Caco-2 (cell line): ENCODE data around the gene SLC22A23. TPM values are rescaled to one million over a fixed set of nuclear protein-coding genes. Genes with fewer than 3 reads are reported as not detected.

Experiments
- BruUV-seq: library from RNA; stranded (reverse); fragments of 400-500 nt; replicated peaks from 2 replicates; lab custom pipeline; 2021; lab: Mats Ljungman, UMichigan
- CTCF ChIA-PET: fragments of 300-600 bp; sonication (Branson Sonifier 250); formaldehyde crosslinking; loops from one replicate; lab custom pipeline; 2022; ENCODE audit warnings: antibody characterized with exemption; lab: Charles Lee
- POLR2A ChIA-PET: fragments of 300-600 bp; sonication (Branson Sonifier 250); formaldehyde crosslinking; loops from one replicate; lab custom pipeline; 2022; ENCODE audit warnings: antibody characterized with exemption; lab: Charles Lee
- DNase-seq, 2 experiments: peaks; one replicate each; pipeline versions ENCODE4 v3.0.0 to v3.0.0-alpha.2; 2020 to 2022
- H3K27me3 ChIP-seq: replicated peaks from 2 replicates; pipeline ENCODE4 v1.6.0; 2011; ENCODE audit warnings: low read length; ENCODE audit not compliant: control insufficient read depth, insufficient read depth
- H3K36me3 ChIP-seq: 2 replicates; pipeline ENCODE4 v1.5.1; 2011; ENCODE audit warnings: low read length; ENCODE audit not compliant: control insufficient read depth, insufficient read depth
- H3K4me1 ChIP-seq: fragments of 250-450 bp; sonication (Bioruptor Pico); 2 replicates; pipeline ENCODE4 v1.5.1; 2020; ENCODE audit warnings: mild to moderate bottlenecking
- H3K4me3 ChIP-seq: 2 replicates; pipeline ENCODE4 v1.5.1; 2011; ENCODE audit warnings: low read depth, mild to moderate bottlenecking, control low read depth, low read length
- H3K9me3 ChIP-seq: fragments of 250-450 bp; sonication (Bioruptor Pico); 2 replicates; pipeline ENCODE4 v1.5.1; 2020; ENCODE audit warnings: mild to moderate bottlenecking, moderate library complexity
- H3K27ac Mint-ChIP-seq: one replicate; pipeline ENCODE4 v1.8.0; 2022; ENCODE audit warnings: mixed read lengths; ENCODE audit not compliant: unreplicated experiment
- H3K27me3 Mint-ChIP-seq: one replicate; pipeline ENCODE4 v1.8.0; 2022; ENCODE audit warnings: mixed read lengths; ENCODE audit not compliant: insufficient read depth, unreplicated experiment
- H3K36me3 Mint-ChIP-seq: one replicate; pipeline ENCODE4 v1.8.0; 2022; ENCODE audit warnings: mild to moderate bottlenecking, mixed read lengths; ENCODE audit not compliant: insufficient read depth, unreplicated experiment
- H3K4me1 Mint-ChIP-seq: one replicate; pipeline ENCODE4 v1.8.0; 2022; ENCODE audit warnings: low read depth, mixed read lengths; ENCODE audit not compliant: unreplicated experiment
- H3K4me3 Mint-ChIP-seq: one replicate; pipeline ENCODE4 v1.8.0; 2022; ENCODE audit warnings: mild to moderate bottlenecking, moderate library complexity, mixed read lengths; ENCODE audit not compliant: unreplicated experiment
- H3K9me3 Mint-ChIP-seq: one replicate; pipeline ENCODE4 v1.8.0; 2022; ENCODE audit warnings: mixed read lengths; ENCODE audit not compliant: unreplicated experiment
- intact Hi-C: fragments of 100-400 bp; cut with micrococcal nuclease; formaldehyde crosslinking; loops from one replicate; pipeline ENCODE4 v1.10.0; 2022; ENCODE audit not compliant: unreplicated experiment
- total RNA-seq: library from RNA; stranded (reverse); gene quantifications from 2 replicates; pipeline ENCODE4 v1.2.3, GENCODE V29; 2022
- TF ChIP-seq, protein P1 (sequence below), 2 experiments: fragments of 200-600 bp in 1 of 2; IDR thresholded peaks; 1 replicate in 1 of 2; 2 replicates in 1 of 2; pipeline versions ENCODE4 v1.5.1 to v1.8.0; 2011 to 2022; ENCODE audit warnings: antibody characterized with exemption in 1 of 2, control low read depth in 1 of 2, inconsistent platforms in 1 of 2, low read depth in 1 of 2, low read length in 1 of 2, mild to moderate bottlenecking in 1 of 2, moderate library complexity in 1 of 2; ENCODE audit not compliant: insufficient read depth in 1 of 2, severe bottlenecking in 1 of 2, unreplicated experiment in 1 of 2

The SLC22A23 gene
- total RNA-seq, 1 experiment from 2014 or later = 45.5 TPM

DNA sequence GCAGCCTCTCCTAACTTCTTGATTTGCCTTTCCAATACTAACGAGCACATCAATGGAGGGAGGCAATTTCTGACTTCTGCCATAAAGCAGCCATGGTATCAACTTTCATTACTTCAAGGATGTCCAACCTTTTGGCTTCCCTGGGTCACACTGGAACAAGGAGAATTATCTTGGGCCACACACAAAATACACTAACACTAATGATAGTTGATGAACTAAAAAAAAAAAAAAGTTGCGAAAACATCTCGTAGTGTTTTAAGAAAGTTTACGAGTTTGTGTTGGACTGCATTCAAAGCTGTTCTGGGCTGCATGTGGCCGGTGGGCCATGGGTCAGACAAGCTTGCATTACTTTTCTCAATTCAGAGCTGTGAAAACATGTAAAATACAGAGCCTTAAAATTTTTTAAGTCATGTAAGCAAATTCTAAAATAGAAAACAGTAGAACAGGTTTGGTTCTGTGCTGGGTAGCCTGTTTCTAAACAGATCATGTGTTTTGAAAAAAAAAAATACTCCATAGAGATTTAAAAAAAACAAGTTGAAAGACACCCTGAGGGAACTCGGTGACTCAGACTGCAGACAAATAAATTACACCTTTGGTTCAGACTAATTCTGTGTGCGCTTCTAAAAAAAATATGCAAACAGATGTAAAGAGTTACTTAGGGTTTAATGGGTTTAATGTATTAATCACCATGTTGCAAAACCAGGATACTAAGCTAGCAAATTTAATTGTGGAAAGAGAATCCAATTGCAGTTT lies 43.6 kb upstream of the SLC22A23 start:
- Histone ChIP-seq H3K4me3 (no peak overlapping the region), H3K27me3 (no peaks in the 10 kb centered on the region), H3K9me3 (no peaks in the 10 kb centered on the region; the same call in 1 of the 2 replicates), H3K36me3 (no peaks in the 10 kb centered on the region; the same call in 1 of the 2 replicates), H3K4me1 (peaks cover 35% of the 10 kb centered on the region)
- intact Hi-C loops = loop anchor here (5.0 kb wide), 2 partner anchors 43 to 223 kb away; partner anchors contain the start of gene SLC22A23
- ChIA-PET CTCF (no interaction called here), POLR2A (no interaction called here)
- Mint-ChIP-seq H3K9me3 (no peaks in the 10 kb centered on the region), H3K36me3 (no peaks in the 10 kb centered on the region), H3K4me3 (no peak overlapping the region), H3K27ac (no peak overlapping the region), H3K27me3 (no peaks in the 10 kb centered on the region), H3K4me1 (peaks cover 22% of the 10 kb centered on the region)
- TF ChIP-seq, protein P1, sequence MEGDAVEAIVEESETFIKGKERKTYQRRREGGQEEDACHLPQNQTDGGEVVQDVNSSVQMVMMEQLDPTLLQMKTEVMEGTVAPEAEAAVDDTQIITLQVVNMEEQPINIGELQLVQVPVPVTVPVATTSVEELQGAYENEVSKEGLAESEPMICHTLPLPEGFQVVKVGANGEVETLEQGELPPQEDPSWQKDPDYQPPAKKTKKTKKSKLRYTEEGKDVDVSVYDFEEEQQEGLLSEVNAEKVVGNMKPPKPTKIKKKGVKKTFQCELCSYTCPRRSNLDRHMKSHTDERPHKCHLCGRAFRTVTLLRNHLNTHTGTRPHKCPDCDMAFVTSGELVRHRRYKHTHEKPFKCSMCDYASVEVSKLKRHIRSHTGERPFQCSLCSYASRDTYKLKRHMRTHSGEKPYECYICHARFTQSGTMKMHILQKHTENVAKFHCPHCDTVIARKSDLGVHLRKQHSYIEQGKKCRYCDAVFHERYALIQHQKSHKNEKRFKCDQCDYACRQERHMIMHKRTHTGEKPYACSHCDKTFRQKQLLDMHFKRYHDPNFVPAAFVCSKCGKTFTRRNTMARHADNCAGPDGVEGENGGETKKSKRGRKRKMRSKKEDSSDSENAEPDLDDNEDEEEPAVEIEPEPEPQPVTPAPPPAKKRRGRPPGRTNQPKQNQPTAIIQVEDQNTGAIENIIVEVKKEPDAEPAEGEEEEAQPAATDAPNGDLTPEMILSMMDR (IDR thresholded peaks at IDR 0.05; ENCODE audit: insufficient read depth in 1 of 2, low read depth in 1 of 2, low read length in 1 of 2, severe bottlenecking in 1 of 2, unreplicated experiment in 1 of 2) = no peak
- no TSS peak for BruUV-seq
- no peak for DNase-seq

DNA sequence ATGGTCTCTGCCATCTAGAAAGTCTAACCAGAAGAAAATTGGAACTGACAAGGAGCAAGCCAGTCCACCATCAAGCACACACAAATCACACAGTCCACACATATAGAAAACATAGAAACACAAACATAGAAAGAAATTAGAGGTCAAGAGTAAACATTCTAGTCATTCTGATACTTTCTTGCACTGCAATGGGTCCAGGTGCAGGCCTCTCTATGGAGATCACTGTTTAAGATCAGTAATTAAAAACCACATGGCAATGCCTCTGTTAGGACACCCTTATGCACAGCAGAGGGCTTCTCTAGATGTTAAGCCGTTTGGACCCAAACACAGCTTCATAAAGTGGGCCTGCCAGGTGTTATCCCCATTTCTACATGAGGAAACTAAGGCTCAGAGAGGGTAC lies 42.8 kb upstream of the SLC22A23 start:
- CTCF ChIA-PET = no interaction called here
- TF ChIP-seq, protein P1 (IDR thresholded peaks at IDR 0.05; ENCODE audit: insufficient read depth in 1 of 2, low read depth in 1 of 2, low read length in 1 of 2, severe bottlenecking in 1 of 2, unreplicated experiment in 1 of 2) = no peak
- Histone ChIP-seq H3K27me3 (no peaks in the 10 kb centered on the region), H3K9me3 (no peaks in the 10 kb centered on the region; the same call in 1 of the 2 replicates), H3K4me1 (peaks cover 35% of the 10 kb centered on the region), H3K36me3 (no peaks in the 10 kb centered on the region; the same call in 1 of the 2 replicates), H3K4me3 (no peak overlapping the region)
- Mint-ChIP-seq H3K4me3 (no peak overlapping the region), H3K27me3 (no peaks in the 10 kb centered on the region), H3K9me3 (no peaks in the 10 kb centered on the region), H3K36me3 (no peaks in the 10 kb centered on the region), H3K27ac (no peak overlapping the region), H3K4me1 (peaks cover 22% of the 10 kb centered on the region)
- intact Hi-C loops = loop anchor here (5.0 kb wide), 2 partner anchors 42 to 222 kb away; partner anchors contain the start of gene SLC22A23
- DNase-seq = no peak
- POLR2A ChIA-PET = no interaction called here
- BruUV-seq = no TSS peak

DNA sequence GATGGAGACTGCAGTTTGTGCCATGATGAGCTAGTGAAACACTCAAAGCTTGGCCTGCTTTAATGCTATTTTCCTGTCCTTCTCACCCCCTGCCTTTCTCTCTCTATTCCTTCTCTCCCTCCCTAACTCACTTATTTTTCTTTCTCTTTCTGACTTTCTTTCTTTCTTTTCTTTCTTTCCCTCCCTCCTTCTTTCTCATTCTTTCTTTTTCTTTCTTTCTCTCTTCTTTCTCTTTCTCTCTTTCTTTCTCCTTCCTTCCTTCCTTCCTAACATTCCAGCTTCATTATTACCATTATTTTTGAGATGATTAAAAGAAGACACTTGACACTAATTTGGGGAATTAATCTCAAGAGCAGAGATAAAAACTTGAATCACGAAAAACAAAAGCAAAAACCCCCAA lies 39.5 kb upstream of the SLC22A23 start:
- Mint-ChIP-seq H3K27me3 (no peaks in the 10 kb centered on the region), H3K4me3 (no peak overlapping the region), H3K27ac (no peak overlapping the region), H3K36me3 (no peaks in the 10 kb centered on the region), H3K9me3 (no peaks in the 10 kb centered on the region), H3K4me1 (no peaks in the 10 kb centered on the region)
- Histone ChIP-seq H3K9me3 (no peaks in the 10 kb centered on the region; the same call in 1 of the 2 replicates), H3K27me3 (no peaks in the 10 kb centered on the region), H3K4me1 (peaks cover 10% of the 10 kb centered on the region; the same call in 1 of the 2 replicates), H3K36me3 (no peaks in the 10 kb centered on the region; the same call in 1 of the 2 replicates), H3K4me3 (no peak overlapping the region)
- no TSS peak for BruUV-seq
- DNase-seq = no peak
- ChIA-PET CTCF (no interaction called here), POLR2A (no interaction called here)
- intact Hi-C loops = no loop called here
- TF ChIP-seq, protein P1 (IDR thresholded peaks at IDR 0.05; ENCODE audit: insufficient read depth in 1 of 2, low read depth in 1 of 2, low read length in 1 of 2, severe bottlenecking in 1 of 2, unreplicated experiment in 1 of 2) = no peak
